H9 (cell line): Measurements from ENCODE around the gene PEPD. TPM values are rescaled to one million over a fixed set of nuclear protein-coding genes. Genes with fewer than 3 reads are reported as not detected.

Source experiments
- DNase-seq: peaks from one replicate; pipeline ENCODE4 v3.0.0-alpha.2; 2017
- H2AFZ ChIP-seq: one replicate; pipeline ENCODE4 v1.6.1; 2013; ENCODE audit warnings: mild to moderate bottlenecking, low read length, control low read depth, moderate library complexity
- H2AK5ac ChIP-seq: 2 replicates; pipeline ENCODE4 v1.6.1; 2013; ENCODE audit warnings: low read length, control low read depth, mixed read lengths; ENCODE audit not compliant: insufficient read length
- H2BK120ac ChIP-seq: one replicate; pipeline ENCODE4 v1.6.1; 2013; ENCODE audit warnings: low read depth, mild to moderate bottlenecking, low read length, control low read depth, inconsistent platforms; ENCODE audit not compliant: poor library complexity, severe bottlenecking
- H2BK12ac ChIP-seq: 2 replicates; pipeline ENCODE4 v1.6.1; 2013; ENCODE audit warnings: low read length, control low read depth, mixed read lengths, low read depth; ENCODE audit not compliant: insufficient read length
- H2BK15ac ChIP-seq: 2 replicates; pipeline ENCODE4 v1.6.1; 2013; ENCODE audit warnings: low read depth, low read length, control low read depth
- H2BK20ac ChIP-seq: one replicate; pipeline ENCODE4 v1.6.1; 2013; ENCODE audit warnings: low read depth, mild to moderate bottlenecking, low read length, control low read depth, inconsistent platforms; ENCODE audit not compliant: poor library complexity, severe bottlenecking
- H2BK5ac ChIP-seq: 2 replicates; pipeline ENCODE4 v1.6.1; 2013; ENCODE audit warnings: low read length, control low read depth, mixed read lengths; ENCODE audit not compliant: insufficient read length
- H3K14ac ChIP-seq: 2 replicates; pipeline ENCODE4 v1.6.1; 2013; ENCODE audit warnings: low read length, control low read depth; ENCODE audit not compliant: insufficient read depth
- H3K18ac ChIP-seq: 2 replicates; pipeline ENCODE4 v1.6.1; 2013; ENCODE audit warnings: low read depth, mild to moderate bottlenecking, mixed read lengths, low read length, control low read depth; ENCODE audit not compliant: insufficient read length
- H3K23ac ChIP-seq: 2 replicates; pipeline ENCODE4 v1.6.1; 2013; ENCODE audit warnings: low read length, control low read depth, mixed read lengths, low read depth; ENCODE audit not compliant: insufficient read length
- H3K23me2 ChIP-seq: 2 replicates; pipeline ENCODE4 v1.6.1; 2013; ENCODE audit warnings: low read depth, mild to moderate bottlenecking, mixed read lengths, low read length, control low read depth; ENCODE audit not compliant: insufficient read length, poor library complexity, severe bottlenecking
- H3K27ac ChIP-seq: 2 replicates; pipeline ENCODE4 v1.5.1; 2013; ENCODE audit warnings: low read length, control low read depth, mixed read lengths, low read depth; ENCODE audit not compliant: insufficient read length
- H3K27me3 ChIP-seq: 2 replicates; pipeline ENCODE4 v1.6.1; 2013; ENCODE audit warnings: low read length, control low read depth, inconsistent platforms; ENCODE audit not compliant: insufficient read depth
- H3K4ac ChIP-seq: 2 replicates; pipeline ENCODE4 v1.6.1; 2013; ENCODE audit warnings: low read depth, mild to moderate bottlenecking, control low read depth, inconsistent platforms, low read length, moderate library complexity
- H3K4me1 ChIP-seq: 2 replicates; pipeline ENCODE4 v1.6.1; 2013; ENCODE audit warnings: low read length, control low read depth, inconsistent platforms; ENCODE audit not compliant: insufficient read depth
- H3K4me2 ChIP-seq: 2 replicates; pipeline ENCODE4 v1.6.1; 2013; ENCODE audit warnings: low read length, control low read depth, mixed read lengths; ENCODE audit not compliant: insufficient read length, insufficient read depth
- H3K56ac ChIP-seq: 2 replicates; pipeline ENCODE4 v1.6.1; 2013; ENCODE audit warnings: low read depth, mild to moderate bottlenecking, mixed read lengths, low read length, control low read depth; ENCODE audit not compliant: insufficient read length
- H3K79me1 ChIP-seq: 2 replicates; pipeline ENCODE4 v1.6.1; 2013; ENCODE audit warnings: low read depth, mild to moderate bottlenecking, moderate library complexity, low read length, control low read depth, inconsistent platforms; ENCODE audit not compliant: insufficient read depth, poor library complexity, severe bottlenecking
- H3K79me2 ChIP-seq: 2 replicates; pipeline ENCODE4 v1.6.1; 2013; ENCODE audit warnings: low read length, control low read depth, inconsistent platforms; ENCODE audit not compliant: insufficient read depth
- H3K9ac ChIP-seq: 2 replicates; pipeline ENCODE4 v1.6.1; 2013; ENCODE audit warnings: low read length, control low read depth, mixed read lengths; ENCODE audit not compliant: insufficient read length; ENCODE audit errors: extremely low read depth
- H3K9me3 ChIP-seq: one replicate; pipeline ENCODE4 v1.6.1; 2013; ENCODE audit warnings: low read depth, low read length, inconsistent platforms; ENCODE audit not compliant: control insufficient read depth
- H3T11ph ChIP-seq: one replicate; pipeline ENCODE4 v1.6.1; 2013; ENCODE audit warnings: mild to moderate bottlenecking, low read length, control low read depth, inconsistent platforms
- H4K20me1 ChIP-seq: one replicate; pipeline ENCODE4 v1.6.1; 2013; ENCODE audit not compliant: control insufficient read depth, insufficient read length, insufficient read depth
- H4K5ac ChIP-seq: 2 replicates; pipeline ENCODE4 v1.6.1; 2013; ENCODE audit warnings: low read depth, mild to moderate bottlenecking, mixed read lengths, low read length, control low read depth; ENCODE audit not compliant: insufficient read length
- H4K8ac ChIP-seq: replicated peaks from 2 replicates; pipeline ENCODE4 v1.6.1; 2013; ENCODE audit warnings: low read length, control low read depth, mixed read lengths, low read depth; ENCODE audit not compliant: insufficient read length
- H4K91ac ChIP-seq: 2 replicates; pipeline ENCODE4 v1.6.1; 2013; ENCODE audit warnings: low read depth, mild to moderate bottlenecking, moderate library complexity, mixed read lengths, low read length, control low read depth; ENCODE audit not compliant: insufficient read length
- H3K27ac Mint-ChIP-seq, 3 experiments: 2 replicates in 2 of 3; 3 replicates in 1 of 3; pipeline ENCODE4 v1.8.0; 2020 to 2021; ENCODE audit warnings: mixed read lengths in 3 of 3, mild to moderate bottlenecking in 1 of 3, moderate library complexity in 1 of 3
- H3K27me3 Mint-ChIP-seq: 2 replicates; pipeline ENCODE4 v1.8.0; 2021; ENCODE audit warnings: low read depth, mild to moderate bottlenecking, moderate library complexity, mixed read lengths
- H3K36me3 Mint-ChIP-seq, 3 experiments: 2 replicates in 2 of 3; 3 replicates in 1 of 3; pipeline ENCODE4 v1.8.0; 2020 to 2021; ENCODE audit warnings: low read depth in 3 of 3, mixed read lengths in 3 of 3; ENCODE audit not compliant: insufficient read depth in 1 of 3
- H3K4me1 Mint-ChIP-seq, 2 experiments: 2 replicates each; pipeline ENCODE4 v1.8.0; 2020; ENCODE audit warnings: mixed read lengths in 2 of 2
- H3K4me3 Mint-ChIP-seq, 2 experiments: 2 replicates in 1 of 2; 3 replicates in 1 of 2; pipeline ENCODE4 v1.8.0; 2020 to 2021; ENCODE audit warnings: mild to moderate bottlenecking in 2 of 2, mixed read lengths in 2 of 2, moderate library complexity in 1 of 2
- H3K9me3 Mint-ChIP-seq, 2 experiments: 2 replicates in 1 of 2; 3 replicates in 1 of 2; pipeline ENCODE4 v1.8.0; 2020; ENCODE audit warnings: mild to moderate bottlenecking in 2 of 2, mixed read lengths in 2 of 2, moderate library complexity in 1 of 2
- CTCF ChIP-seq: fragments of 200-600 bp; sonication (generic); conservative IDR thresholded peaks from 3 replicates; pipeline ENCODE4 v1.8.0; 2021; ENCODE audit warnings: antibody characterized with exemption, mild to moderate bottlenecking
- WGBS: extraction: QIAGEN DNeasy Blood & Tissue Kit; methylation state at CpG from one replicate; pipeline ENCODE4 v1.1.7; 2013; ENCODE audit warnings: missing lambda C conversion rate, low lambda C conversion rate, mixed read lengths; ENCODE audit not compliant: insufficient read length; ENCODE audit errors: extremely low coverage; 5-methylcytosine and 5-hydroxymethylcytosine counted together
- total RNA-seq: library from RNA; stranded (reverse); gene quantifications from 2 replicates; pipeline ENCODE4 v1.2.1, GENCODE V29; 2021

The PEPD gene
- total RNA-seq, 1 experiment from 2014 or later = 52.8 TPM

- Histone ChIP-seq H4K91ac (no peak overlapping the region), H3K79me2 (no peaks in the 10 kb centered on the region), H3K4ac (no peak overlapping the region), H3K9me3 (no peaks in the 10 kb centered on the region), H2BK15ac (no peak overlapping the region), H3K56ac (no peak overlapping the region), H2BK12ac (no peak overlapping the region), H3K79me1 (no peaks in the 10 kb centered on the region), H3K27ac (no peak overlapping the region), H2BK5ac (no peak overlapping the region), H3K27me3 (no peaks in the 10 kb centered on the region), H2AFZ (no peak overlapping the region), H3K14ac (no peak overlapping the region), H3K4me2 (no peak overlapping the region), H4K8ac (no peak overlapping the region), H4K20me1 (no peaks in the 10 kb centered on the region), H3K18ac (no peak overlapping the region), H3T11ph (no peak overlapping the region), H2AK5ac (no peak overlapping the region), H3K23ac (no peak overlapping the region), H3K23me2 (no peaks in the 10 kb centered on the region), H4K5ac (no peak overlapping the region), H2BK120ac (no peak overlapping the region), H3K4me1 (no peaks in the 10 kb centered on the region), H3K9ac (no peak overlapping the region), H2BK20ac (no peak overlapping the region)
- DNase-seq = no peak
- no peaks in the 10 kb centered on the region for H3K27me3 Mint-ChIP-seq
- no peaks in the 10 kb centered on the region for H3K9me3 Mint-ChIP-seq
- no peak for TF ChIP-seq CTCF
- H3K4me1 Mint-ChIP-seq = no peaks in the 10 kb centered on the region
- H3K27ac Mint-ChIP-seq = peak overlapping the region in 1 of 3 experiments; percentile 80; a peak in 1 of 7 replicates
- no peak overlapping the region for H3K4me3 Mint-ChIP-seq
- WGBS = no CpG with 5 or more reads among the region's 8 CpGs
- H3K36me3 Mint-ChIP-seq = peaks cover 0 to 3% (median 0%) of the 10 kb centered on the region in 3 experiments; a peak in 4 of 7 replicates
Measured at GRCh38 chr19:33488826-33489225, 32.8 kb downstream of the PEPD start.
